GM18861 (cell line): ENCODE data around the gene TCAF2.
"Not testable (repeated sequence)": the region's sequence is repeated elsewhere in the genome, so short reads cannot be mapped to it uniquely, and the experiment has no call there.

ENCODE experiments used
- ATAC-seq: cut with Tn5 transposase; IDR thresholded peaks from one replicate; pipeline ENCODE4 v1.9.1; 2021; ENCODE audit not compliant: unreplicated experiment

TCAF2 gene

GRCh38 chr7:143620646-143621045 lies at the start of gene TCAF2:
Gene TCAF2 (plus strand): TSS chr7:143620974.
- ATAC-seq = peak; percentile 74

- not testable (repeated sequence) for ATAC-seq
These were observed 49.3 kb upstream of the TCAF2 start, which contains the start of gene CTAGE15 for GRCh38 chr7:143571501-143571900. Gene CTAGE15 (plus strand): TSS chr7:143571801. CDS start chr7:143571818, 17 bp downstream.

- ATAC-seq = not testable (repeated sequence)
These were observed 32.6 kb upstream of the TCAF2 start for GRCh38 chr7:143588183-143588582.

GRCh38 chr7:143589897-143590296 lies 30.9 kb upstream of the TCAF2 start:
- ATAC-seq = not testable (repeated sequence)

GRCh38 chr7:143598086-143598485 lies 22.7 kb upstream of the TCAF2 start:
- ATAC-seq = not testable (repeated sequence)

GRCh38 chr7:143603549-143603948 lies 17.2 kb upstream of the TCAF2 start:
- not testable (repeated sequence) for ATAC-seq

- not testable (repeated sequence) for ATAC-seq
These were observed 14.7 kb upstream of the TCAF2 start for GRCh38 chr7:143606088-143606487.

- ATAC-seq = not testable (repeated sequence)
These were observed 5.2 kb upstream of the TCAF2 start for GRCh38 chr7:143615545-143615944.

- not testable (repeated sequence) for ATAC-seq
These were observed 3.6 kb upstream of the TCAF2 start for GRCh38 chr7:143617204-143617603.

- peak; percentile 15 for ATAC-seq
These were observed 716 bp upstream of the TCAF2 start for GRCh38 chr7:143620058-143620457.

GRCh38 chr7:143621175-143621574 lies 401 bp downstream of the TCAF2 start:
- ATAC-seq = peak; percentile 38

- ATAC-seq = peak; percentile 29
These were observed 1.4 kb downstream of the TCAF2 start for GRCh38 chr7:143622130-143622529.

- not testable (repeated sequence) for ATAC-seq
These were observed 9.9 kb downstream of the TCAF2 start for GRCh38 chr7:143630653-143631052.

GRCh38 chr7:143632506-143632905 lies 11.7 kb downstream of the TCAF2 start:
- ATAC-seq = not testable (repeated sequence)

- not testable (repeated sequence) for ATAC-seq
These were observed 12.3 kb downstream of the TCAF2 start for GRCh38 chr7:143633013-143633618.

- not testable (repeated sequence) for ATAC-seq
These were observed 14.8 kb downstream of the TCAF2 start for GRCh38 chr7:143635364-143636240.

- ATAC-seq = peak; percentile 82
These were observed 18.6 kb downstream of the TCAF2 start for GRCh38 chr7:143639372-143639771.

GRCh38 chr7:143640528-143641189 lies 19.9 kb downstream of the TCAF2 start:
- not testable (repeated sequence) for ATAC-seq

GRCh38 chr7:143646598-143646997 lies 25.8 kb downstream of the TCAF2 start:
- ATAC-seq = not testable (repeated sequence)

GRCh38 chr7:143649902-143650301 lies 29.1 kb downstream of the TCAF2 start:
- ATAC-seq = not testable (repeated sequence)

GRCh38 chr7:143650447-143650846 lies 29.7 kb downstream of the TCAF2 start:
- ATAC-seq = not testable (repeated sequence)
